ENCODE results near the gene CFL2. TPM values are rescaled to one million over a fixed set of nuclear protein-coding genes. Genes with fewer than 3 reads are reported as not detected.
A peak's percentile ranks its signal among the peaks of the same experiment; 100 is the strongest.

Gene CFL2
- 1,000 to 10,000 TPM in 2 of 9 donors, 100 to 1,000 TPM in 7; 381 to 1,097 (median 604) TPM for total RNA-seq
- 100 to 1,000 TPM; 381 to 556 TPM for polyA plus RNA-seq
- long read RNA-seq, donor 1, full-length matches to known transcripts, result 355 of 385 reads
- long read RNA-seq, donor 1, partial matches to known transcripts, result 12 of 385 reads
- long read RNA-seq, donor 1, other reads (novel, unspliced or antisense), result 18 of 385 reads
- long read RNA-seq, donor 2, full-length matches to known transcripts, result 2,302 of 2,608 reads
- long read RNA-seq, donor 2, partial matches to known transcripts, result 114 of 2,608 reads
- long read RNA-seq, donor 2, other reads (novel, unspliced or antisense), result 192 of 2,608 reads
- long read RNA-seq, donor 3, full-length matches to known transcripts, result 596 of 686 reads
- long read RNA-seq, donor 3, partial matches to known transcripts, result 39 of 686 reads
- long read RNA-seq, donor 3, other reads (novel, unspliced or antisense), result 51 of 686 reads

GRCh38 chr14:34714320-34715126 is at the start of gene CFL2:
CFL2 (minus strand) TSS chr14:34714593; CDS start chr14:34714540, 53 bp downstream.
- Histone ChIP-seq H3K36me3 (peaks cover 0 to 25% (median 8%) of the 10 kb centered on the region in 9 donors), H3K27ac (peak within 1 kb of the TSS; percentile 93 to 100 (median 98)), H3K4me3 (peak within 1 kb of the TSS; percentile 67 to 95 (median 88)), H3K9me3 (no peaks in the 10 kb centered on the region), H3K4me1 (peaks cover 0 to 49% (median 23%) of the 10 kb centered on the region in 12 donors), H3K27me3 (no peaks in the 10 kb centered on the region)
- TF ChIP-seq CTCF (IDR thresholded peaks at IDR 0.05), result no peak
- TF ChIP-seq POLR2A (IDR thresholded peaks at IDR 0.05), result peak; percentile 48 to 81
- DNase-seq, result peak; percentile 89 to 93 (median 92)
- WGBS, 4 donors, result 0 to 1% (median 0%) methylated on average over 20 to 76 of the region's 76 CpGs
- peak; percentile 73 to 98 (median 91) for ATAC-seq
- intact Hi-C loops (cut with DNase I), result loop anchor here in 3 of 10 donors (2.0 to 10.0 kb wide), 6 partner anchors 32 to 333 kb away; partner anchors contain the start of genes BAZ1A (in 1 of the 3), FAM177A1 (in 1 of the 3), SNX6 (in 1 of the 3) and SRP54 (in 1 of the 3)

GRCh38 chr14:34755215-34755614 is 40.8 kb upstream of the CFL2 start:
- Histone ChIP-seq H3K36me3 (peaks cover 0 to 79% (median 42%) of the 10 kb centered on the region in 9 donors), H3K4me1 (no peaks in the 10 kb centered on the region), H3K27me3 (no peaks in the 10 kb centered on the region), H3K4me3 (no peak overlapping the region), H3K27ac (no peak overlapping the region), H3K9me3 (no peaks in the 10 kb centered on the region)
- no peak for ATAC-seq
- intact Hi-C loops (cut with DNase I), result no loop called here
- 95 to 100% (median 98%) methylated on average over 2 of the region's 2 CpGs for WGBS, 4 donors
- TF ChIP-seq POLR2A (IDR thresholded peaks at IDR 0.05), result no peak
- TF ChIP-seq CTCF (IDR thresholded peaks at IDR 0.05), result no peak
- no peak for DNase-seq

GRCh38 chr14:34754687-34755086 is 40.3 kb upstream of the CFL2 start:
- intact Hi-C loops (cut with DNase I), result no loop called here
- Histone ChIP-seq H3K4me3 (no peak overlapping the region), H3K36me3 (peaks cover 0 to 74% (median 37%) of the 10 kb centered on the region in 9 donors), H3K27ac (no peak overlapping the region), H3K9me3 (no peaks in the 10 kb centered on the region), H3K27me3 (no peaks in the 10 kb centered on the region), H3K4me1 (no peaks in the 10 kb centered on the region)
- ATAC-seq (no peak), DNase-seq (no peak)
- WGBS, 4 donors, result 93 to 98% (median 97%) methylated on average over 1 of the region's 1 CpG
- TF ChIP-seq POLR2A (IDR thresholded peaks at IDR 0.05) (no peak), CTCF (IDR thresholded peaks at IDR 0.05) (no peak)

- no peak for DNase-seq
- no peaks in the 10 kb centered on the region for H3K27me3 ChIP-seq
- TF ChIP-seq CTCF (IDR thresholded peaks at IDR 0.05), result no peak
- no peak for TF ChIP-seq POLR2A (IDR thresholded peaks at IDR 0.05)
- H3K4me1 ChIP-seq, result no peaks in the 10 kb centered on the region
- H3K27ac ChIP-seq, result no peak overlapping the region
- intact Hi-C loops (cut with DNase I), result no loop called here
- H3K4me3 ChIP-seq, result no peak overlapping the region
- H3K9me3 ChIP-seq, result no peaks in the 10 kb centered on the region
- ATAC-seq, result no peak
- peaks cover 0 to 36% (median 12%) of the 10 kb centered on the region in 9 donors for H3K36me3 ChIP-seq
Measured at GRCh38 chr14:34750670-34751069, 36.3 kb upstream of the CFL2 start.
